HCEC 1CT (cell line): ENCODE results near the gene MRPS16.

ENCODE experiments used
- DNase-seq: peaks from one replicate; pipeline ENCODE4 v3.0.0-alpha.2; 2017

MRPS16 gene

GRCh38 chr10:73238990-73239566, 13.4 kb downstream of the MRPS16 start:
- DNase-seq: no peak

- no peak for DNase-seq
Measured at GRCh38 chr10:73234695-73235094, 17.7 kb downstream of the MRPS16 start.

- DNase-seq: no peak
Measured at GRCh38 chr10:73233883-73234282, 18.6 kb downstream of the MRPS16 start.

- DNase-seq: peak; percentile 22
Measured at GRCh38 chr10:73232887-73233286, 19.6 kb downstream of the MRPS16 start.

- no peak for DNase-seq
Measured at GRCh38 chr10:73229567-73229966, 22.9 kb downstream of the MRPS16 start.

- DNase-seq: peak; percentile 29
Measured at GRCh38 chr10:73228247-73228646, 24.2 kb downstream of the MRPS16 start.

GRCh38 chr10:73226663-73227062, 25.8 kb downstream of the MRPS16 start:
- no peak for DNase-seq

- no peak for DNase-seq
Measured at GRCh38 chr10:73225518-73225917, 26.9 kb downstream of the MRPS16 start.

GRCh38 chr10:73220989-73221388, 31.5 kb downstream of the MRPS16 start:
- DNase-seq: no peak

GRCh38 chr10:73219384-73219783, 33.1 kb downstream of the MRPS16 start:
- DNase-seq: no peak

GRCh38 chr10:73218431-73219191, 33.8 kb downstream of the MRPS16 start:
- DNase-seq: peak; percentile 10

- no peak for DNase-seq
Measured at GRCh38 chr10:73217628-73218027, 34.8 kb downstream of the MRPS16 start.

- no peak for DNase-seq
Measured at GRCh38 chr10:73215749-73216148, 36.7 kb downstream of the MRPS16 start.

- DNase-seq: no peak
Measured at GRCh38 chr10:73211106-73211811, 41.2 kb downstream of the MRPS16 start.

GRCh38 chr10:73210395-73211105, 41.9 kb downstream of the MRPS16 start:
- no peak for DNase-seq

- peak; percentile 61 for DNase-seq
Measured at GRCh38 chr10:73209705-73210104, 42.7 kb downstream of the MRPS16 start.

- DNase-seq: no peak
Measured at GRCh38 chr10:73207883-73208282, 44.6 kb downstream of the MRPS16 start.

GRCh38 chr10:73206385-73206784, 46.1 kb downstream of the MRPS16 start:
- DNase-seq: no peak

- DNase-seq: no peak
Measured at GRCh38 chr10:73205890-73206289, 46.6 kb downstream of the MRPS16 start.

GRCh38 chr10:73205081-73205480, 47.4 kb downstream of the MRPS16 start:
- no peak for DNase-seq
